GM11168 (cell line): ENCODE measurements around the gene CPNE1.
"Not testable (repeated sequence)": the region's sequence is repeated elsewhere in the genome, so short reads cannot be mapped to it uniquely, and the experiment has no call there.

Experiments
- in situ Hi-C: fragments of 300-500 bp; cut with MboI; formaldehyde crosslinking; loops from one replicate; pipeline ENCODE4 v1.12.0; 2022; ENCODE audit warnings: low sequenced_read_pairs; ENCODE audit not compliant: unreplicated experiment

Gene CPNE1

DNA sequence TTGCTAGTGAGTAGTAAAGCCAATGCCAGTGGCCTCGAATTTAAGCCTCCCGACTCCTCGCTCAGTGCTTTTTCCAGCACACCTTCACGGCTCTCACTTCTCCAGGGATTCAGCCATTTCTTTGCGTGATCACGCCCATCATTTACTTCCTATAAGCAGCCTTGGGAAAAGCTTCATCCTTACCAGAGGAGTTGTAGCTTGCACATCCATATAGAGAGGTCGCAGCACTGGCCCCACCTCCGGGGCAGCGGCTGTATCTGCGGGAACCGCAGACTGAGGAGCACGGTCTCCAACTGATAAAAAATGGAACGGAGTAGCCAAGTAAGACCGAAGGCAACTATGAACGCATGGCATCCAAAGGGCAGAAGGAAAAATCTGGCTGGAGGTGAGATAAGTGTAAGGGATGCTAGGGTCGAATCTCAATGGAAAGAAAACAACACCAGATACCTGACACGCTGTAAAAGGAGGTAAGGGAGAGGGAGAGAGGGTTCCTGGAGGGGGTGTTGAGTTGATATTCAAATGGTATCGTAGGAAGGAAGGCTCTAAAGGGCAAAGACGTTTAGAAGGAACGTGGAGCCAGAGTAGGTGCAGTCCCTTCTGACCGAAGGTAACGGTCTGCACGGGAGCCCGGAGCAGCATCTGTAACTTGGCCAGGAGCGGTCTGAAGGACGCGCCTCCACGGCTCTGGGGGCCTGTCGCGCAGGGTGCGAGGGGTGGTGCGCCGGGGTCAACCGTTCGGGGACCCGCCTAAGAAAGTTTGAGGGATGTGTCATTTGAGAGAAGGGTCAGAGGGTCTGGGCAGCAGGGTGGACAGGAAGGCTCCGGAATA, 33.8 kb upstream of the CPNE1 start:
- in situ Hi-C loops = loop anchor here (10.0 kb wide), 1 partner anchor 234 kb away; no protein-coding TSS in a partner anchor

DNA sequence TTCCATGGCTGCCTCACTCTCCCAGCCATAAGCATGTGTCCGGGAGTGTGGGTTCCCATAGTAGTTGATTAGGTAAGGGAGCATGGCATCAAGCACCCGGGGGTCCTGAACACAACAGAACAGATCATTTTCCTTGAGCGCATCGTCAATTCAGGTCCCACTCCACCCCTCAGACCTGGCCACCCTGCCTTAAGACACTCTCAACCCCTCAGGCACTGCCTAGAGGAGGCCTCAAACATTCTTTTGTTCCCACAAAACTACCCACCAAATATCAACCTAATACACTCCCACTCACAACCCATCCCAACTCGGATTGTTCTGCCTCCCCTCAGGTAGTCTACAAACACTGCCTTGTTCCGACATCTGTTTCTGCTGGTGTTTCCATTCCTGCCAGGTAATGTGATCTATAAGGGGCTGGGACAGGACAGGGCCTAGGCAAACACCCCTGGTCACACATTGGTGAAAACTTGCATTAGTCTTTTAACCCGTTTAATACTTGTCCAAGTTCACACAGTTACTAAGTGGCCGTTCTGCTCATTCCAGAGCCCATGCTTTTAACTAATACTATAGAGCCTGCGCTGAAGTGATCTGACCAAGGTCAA, 33.1 kb upstream of the CPNE1 start:
- in situ Hi-C loops = loop anchor here (10.0 kb wide), 1 partner anchor 233 kb away; no protein-coding TSS in a partner anchor

DNA sequence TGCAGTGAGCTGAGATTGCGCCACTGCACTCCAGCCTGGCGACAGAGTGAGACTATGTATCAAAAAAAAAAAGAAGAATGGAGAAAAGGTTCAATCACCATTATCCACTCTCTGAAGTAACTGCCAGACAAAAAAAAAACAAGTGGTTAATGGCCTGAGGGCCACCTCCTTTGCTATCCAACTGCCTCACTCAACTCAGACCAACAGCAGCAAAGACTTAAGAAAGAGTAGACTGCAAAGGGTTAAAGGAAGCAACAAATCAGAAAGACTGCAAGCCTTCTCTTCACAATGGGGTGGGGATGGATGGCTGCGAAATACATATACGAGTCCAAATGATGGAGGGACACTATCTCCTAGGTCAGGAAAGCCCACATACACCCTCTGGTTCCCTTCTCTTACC, 31.3 kb upstream of the CPNE1 start:
- in situ Hi-C loops = loop anchor here (10.0 kb wide), 1 partner anchor 231 kb away; no protein-coding TSS in a partner anchor

DNA sequence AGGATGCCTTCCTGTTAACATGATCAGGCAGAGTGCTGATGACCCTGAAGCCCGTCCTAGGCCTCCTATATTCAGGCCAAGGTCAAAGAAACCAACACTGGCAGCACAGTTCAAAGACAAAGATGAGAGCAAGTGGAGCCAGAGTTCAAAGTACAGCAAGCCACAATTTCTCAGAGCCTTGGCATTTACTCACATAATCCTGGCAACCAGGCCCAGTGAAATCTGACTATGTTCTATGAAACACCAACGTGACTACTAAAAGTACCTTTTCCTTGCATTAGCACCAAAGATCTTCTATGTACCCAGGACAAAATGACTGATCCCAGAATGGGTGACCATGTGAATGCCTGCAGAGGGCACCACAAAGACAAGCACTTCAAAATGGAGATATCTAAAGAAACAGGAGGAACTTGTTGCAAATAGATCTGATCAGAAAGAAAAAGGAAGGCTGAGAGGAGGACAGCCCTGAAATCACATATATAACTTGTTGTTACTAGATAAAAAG, 30.6 kb upstream of the CPNE1 start:
- in situ Hi-C loops = loop anchor here (10.0 kb wide), 1 partner anchor 230 kb away; no protein-coding TSS in a partner anchor

DNA sequence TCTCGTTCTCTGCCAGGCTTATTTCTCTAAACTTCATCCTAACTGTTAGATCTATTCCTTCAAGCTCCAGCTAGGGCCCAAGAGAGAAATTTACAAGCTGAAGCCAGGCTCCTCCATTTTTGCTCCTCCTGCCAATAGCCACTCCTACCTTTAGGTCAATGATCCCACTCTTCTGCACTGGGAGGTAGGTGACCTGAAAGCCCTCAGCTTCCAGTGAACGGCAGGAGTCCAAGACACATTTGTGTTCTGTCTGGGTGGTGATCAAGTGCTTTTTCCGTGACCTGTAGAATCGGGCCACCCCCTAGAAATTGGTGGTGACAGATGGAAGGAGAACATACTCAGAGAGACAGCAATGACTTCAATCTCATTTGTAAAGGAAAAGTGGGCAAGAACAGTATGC, 25.6 kb upstream of the CPNE1 start:
- in situ Hi-C loops = loop anchor here (10.0 kb wide), 1 partner anchor 225 kb away; no protein-coding TSS in a partner anchor

DNA sequence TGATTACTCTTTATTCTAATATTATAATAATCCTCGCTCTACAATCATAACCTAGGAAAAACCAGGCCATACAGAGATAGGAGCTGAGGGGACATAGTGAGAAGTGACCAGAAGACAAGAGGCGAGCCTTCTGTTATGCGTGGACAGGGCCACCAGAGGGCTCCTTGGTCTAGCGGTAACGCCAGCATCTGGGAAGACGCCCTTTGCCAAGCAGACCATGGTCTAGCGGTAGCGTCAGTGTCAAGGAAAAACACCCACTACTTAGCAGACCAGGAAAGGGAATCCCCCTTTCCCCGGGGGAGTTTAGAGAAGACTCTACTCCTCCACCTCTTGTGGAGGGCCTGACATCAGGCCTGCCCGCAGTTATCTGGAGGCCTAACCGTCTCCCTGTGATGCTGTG, 22.2 kb upstream of the CPNE1 start:
- in situ Hi-C loops = not testable (repeated sequence)

DNA sequence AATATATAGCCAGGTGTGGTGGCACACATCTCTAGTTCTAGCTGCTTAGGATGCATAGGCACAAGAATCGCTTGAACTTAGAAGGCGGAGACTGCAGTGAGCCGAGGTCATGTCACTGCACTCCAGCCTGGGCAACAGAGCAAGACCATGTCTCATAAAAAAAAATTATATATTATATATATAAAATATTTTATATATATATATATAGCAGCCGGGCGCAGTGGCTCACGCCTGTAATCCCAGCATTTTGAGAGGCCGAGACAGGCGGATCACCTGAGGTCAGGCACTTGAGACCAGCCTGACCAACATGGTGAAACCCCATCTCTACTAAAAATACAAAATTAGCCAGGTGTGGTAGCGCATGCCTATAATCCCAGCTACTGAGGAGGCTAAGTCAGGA, 20.7 kb upstream of the CPNE1 start:
- in situ Hi-C loops = not testable (repeated sequence)

DNA sequence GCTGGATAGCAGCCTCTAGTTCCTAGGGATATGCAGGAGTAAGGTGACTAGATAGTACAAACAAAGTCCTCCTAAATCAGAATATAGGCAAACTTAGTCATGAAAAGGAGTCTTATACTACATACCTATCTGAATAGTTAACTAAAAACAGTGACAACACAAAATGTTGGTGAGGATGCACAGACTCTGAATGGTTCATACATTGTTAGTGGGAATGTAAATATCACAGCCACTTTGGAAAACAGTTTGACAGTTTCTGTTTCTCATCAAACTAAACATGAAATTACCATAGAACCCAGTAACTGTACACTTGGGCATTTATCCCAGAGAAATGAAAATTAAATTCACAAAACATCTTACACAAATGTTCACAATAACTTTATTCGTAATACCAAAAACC, 17.3 kb upstream of the CPNE1 start:
- in situ Hi-C loops = no loop called here

DNA sequence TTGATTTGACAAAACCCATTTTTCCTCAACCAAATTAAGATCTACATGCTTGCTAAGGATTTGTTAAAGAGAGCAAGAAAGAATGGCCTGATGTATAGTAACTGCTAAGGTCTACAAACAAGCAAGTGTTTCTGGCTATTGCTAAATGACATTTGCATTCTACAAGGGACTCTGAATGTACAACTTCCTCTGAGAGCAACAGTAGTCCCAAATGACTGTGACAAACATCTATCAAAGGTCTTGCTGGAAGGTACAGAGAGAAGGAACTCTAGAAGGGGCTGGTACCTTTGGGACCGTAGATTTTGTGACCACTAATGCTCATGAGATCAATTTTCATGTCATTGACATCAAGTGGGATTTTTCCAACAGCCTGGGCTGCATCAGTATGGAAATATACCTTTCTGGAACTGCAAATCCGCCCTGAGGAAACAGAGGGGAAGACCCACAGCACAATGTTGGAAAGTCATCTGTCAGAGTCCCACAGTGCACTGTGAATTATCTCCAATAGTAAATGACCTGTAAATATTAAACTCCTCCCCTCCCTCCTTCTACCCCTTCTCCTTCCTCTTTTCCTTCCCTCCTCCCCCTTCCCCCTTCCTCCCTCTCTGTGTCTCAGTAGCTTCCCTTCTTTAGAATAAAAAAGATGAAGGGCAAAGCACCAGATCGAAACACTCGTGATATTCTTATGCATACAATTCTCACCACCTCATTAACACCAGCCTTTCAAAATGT, 15.9 kb upstream of the CPNE1 start:
- in situ Hi-C loops = no loop called here

DNA sequence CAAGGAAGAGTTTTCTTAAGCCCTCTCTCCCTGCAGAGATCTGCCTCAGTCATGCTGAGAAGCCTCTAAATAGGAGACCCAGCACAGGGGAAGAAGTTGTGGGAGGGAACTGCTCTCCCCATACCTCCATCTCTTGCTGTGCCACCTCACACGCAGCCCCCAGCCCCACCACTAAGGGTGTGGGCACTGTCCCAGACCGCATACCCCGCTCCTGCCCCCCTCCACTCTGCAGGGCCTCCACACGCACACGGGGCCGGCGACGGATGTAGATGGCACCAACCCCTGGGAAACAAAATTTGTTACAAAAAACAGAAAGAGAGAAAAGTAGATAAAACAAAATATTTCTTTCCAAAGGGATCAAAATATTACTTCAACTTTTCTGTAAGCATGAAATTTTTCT, 10.2 kb upstream of the CPNE1 start:
- in situ Hi-C loops = no loop called here

DNA sequence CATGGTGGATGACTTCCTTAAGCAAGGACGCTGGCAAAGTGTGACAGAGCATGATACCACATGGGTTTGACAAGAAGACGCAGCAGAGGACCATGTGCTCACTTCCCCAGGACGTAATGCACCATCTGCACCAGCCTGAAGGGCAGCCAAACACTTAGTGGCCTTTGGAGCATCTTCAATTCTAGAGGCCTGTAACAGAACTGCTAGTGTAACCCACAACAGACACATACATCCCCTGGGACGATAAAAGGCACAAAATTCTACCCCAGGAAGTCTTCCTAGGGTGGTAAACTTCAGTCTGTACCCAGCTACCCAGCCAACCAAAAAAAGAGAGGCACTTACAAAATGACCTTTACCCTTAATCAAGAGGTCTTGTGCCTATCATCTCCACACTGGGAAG, 9.2 kb upstream of the CPNE1 start:
- in situ Hi-C loops = no loop called here

DNA sequence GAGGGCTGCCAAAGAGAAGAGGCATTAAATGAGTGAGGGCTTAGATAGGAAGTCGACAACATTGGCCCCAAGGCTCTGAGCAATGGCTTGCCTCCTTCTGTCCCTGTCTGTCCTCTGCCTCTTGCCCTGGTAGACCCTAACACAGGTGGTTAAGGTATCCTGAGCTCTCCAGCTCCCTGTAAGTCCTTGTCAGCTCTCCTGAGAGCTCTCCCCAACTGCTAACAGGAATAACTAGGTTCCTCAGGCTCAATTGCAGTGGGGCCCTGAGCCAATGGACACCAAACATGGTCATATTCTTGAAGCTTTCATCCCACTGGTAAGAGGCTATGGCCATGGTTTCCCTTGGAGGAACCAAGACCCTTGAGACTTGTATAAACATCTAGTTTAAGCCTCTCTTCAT, 5.0 kb upstream of the CPNE1 start:
- in situ Hi-C loops = no loop called here

DNA sequence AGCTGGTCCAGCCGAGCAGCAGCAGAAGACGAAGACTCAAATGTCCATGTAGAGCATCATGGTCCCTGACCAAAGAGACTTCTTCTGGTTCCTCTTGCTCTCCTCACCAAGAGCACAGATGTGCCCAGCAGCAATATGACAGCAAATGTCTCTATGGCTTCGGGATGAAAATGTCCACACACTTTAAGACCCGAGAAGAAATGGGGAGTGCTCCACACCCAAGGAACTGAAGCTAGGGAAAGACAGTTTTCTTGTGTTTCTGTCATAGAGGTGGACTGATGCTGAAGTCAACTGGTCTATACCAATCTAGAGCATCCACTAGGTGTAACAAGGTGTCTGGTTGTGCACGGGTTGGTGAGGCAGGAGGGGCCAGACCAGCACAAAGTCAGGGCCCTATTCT, 4.5 kb upstream of the CPNE1 start:
- in situ Hi-C loops = no loop called here

DNA sequence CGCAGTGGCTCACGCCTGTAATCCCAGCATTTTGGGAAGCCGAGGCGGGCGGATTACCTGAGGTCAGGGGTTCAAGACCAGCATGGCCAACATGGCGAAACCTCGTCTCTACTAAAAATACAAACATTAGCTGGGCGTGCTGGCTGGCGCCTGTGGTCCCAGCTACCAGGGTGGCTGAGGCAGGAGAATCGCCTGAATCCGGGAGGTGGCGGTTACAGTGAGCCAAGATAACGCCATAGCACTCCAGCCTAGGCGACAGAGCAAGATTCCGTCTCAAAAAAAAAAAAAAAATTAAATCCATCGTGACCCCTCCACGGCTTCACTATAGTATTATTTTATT, 1.2 kb upstream of the CPNE1 start:
- in situ Hi-C loops = no loop called here

DNA sequence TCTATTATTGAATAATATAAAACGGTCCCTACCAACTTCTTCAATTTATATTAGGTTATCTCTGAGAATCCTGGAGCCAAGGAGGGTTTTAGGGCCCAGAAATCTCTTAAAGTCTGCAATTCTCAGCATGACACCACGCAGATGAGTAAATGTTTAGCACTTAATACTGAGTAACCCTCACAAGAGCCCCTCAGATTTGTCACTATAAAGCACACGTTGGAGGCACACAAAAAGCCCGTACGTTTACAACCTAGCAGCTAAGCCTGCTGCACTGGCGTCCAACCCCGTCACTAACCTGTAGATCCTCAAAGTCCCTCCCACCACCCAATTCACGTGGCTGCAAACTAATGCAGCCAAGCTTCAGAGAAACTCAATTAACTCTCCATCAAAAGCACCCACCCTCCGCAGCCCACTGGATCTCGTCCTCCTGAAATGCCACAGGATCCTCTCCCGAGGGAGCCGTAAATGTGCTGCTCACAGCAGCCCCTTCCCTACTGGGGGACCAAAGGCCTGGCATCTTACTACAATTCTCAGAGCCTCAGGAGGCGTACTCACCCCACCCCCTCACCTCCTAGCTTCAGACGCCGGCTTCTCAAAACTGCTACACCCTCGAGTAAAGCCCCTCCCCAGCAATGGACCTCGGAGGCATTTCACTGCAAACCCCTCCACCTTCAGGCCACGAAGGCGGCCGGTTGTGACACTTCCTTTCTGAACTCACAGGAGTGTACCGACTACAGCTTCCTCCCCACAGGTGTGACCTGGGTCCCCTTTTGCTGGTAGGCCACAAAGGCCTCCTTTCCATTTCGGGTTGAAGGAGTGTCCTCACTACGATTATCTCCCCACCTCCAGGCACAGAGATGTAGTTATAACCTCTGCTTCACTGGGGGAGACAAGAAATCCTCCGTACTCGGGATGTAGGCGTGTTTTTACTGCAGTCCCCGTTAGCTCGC, 909 bp downstream of the CPNE1 start:
- in situ Hi-C loops = no loop called here

DNA sequence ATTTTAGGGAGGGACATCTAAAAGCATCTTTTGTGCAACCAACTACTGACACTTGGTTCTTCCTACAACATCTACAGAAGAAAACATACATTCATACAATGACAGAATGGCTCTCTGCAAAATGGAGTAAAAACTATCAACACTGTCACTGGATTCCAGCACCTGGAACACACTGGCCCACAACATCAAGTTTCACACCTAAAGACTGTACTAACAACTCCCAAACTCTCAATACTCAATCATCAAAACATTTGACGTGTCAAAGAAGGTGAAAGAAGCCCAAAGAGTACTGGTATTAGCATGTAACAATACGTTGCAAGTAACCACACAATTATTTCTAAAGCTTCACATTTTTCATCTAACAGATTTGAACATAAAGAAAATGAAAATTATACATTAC, 2.1 kb downstream of the CPNE1 start:
- in situ Hi-C loops = no loop called here

DNA sequence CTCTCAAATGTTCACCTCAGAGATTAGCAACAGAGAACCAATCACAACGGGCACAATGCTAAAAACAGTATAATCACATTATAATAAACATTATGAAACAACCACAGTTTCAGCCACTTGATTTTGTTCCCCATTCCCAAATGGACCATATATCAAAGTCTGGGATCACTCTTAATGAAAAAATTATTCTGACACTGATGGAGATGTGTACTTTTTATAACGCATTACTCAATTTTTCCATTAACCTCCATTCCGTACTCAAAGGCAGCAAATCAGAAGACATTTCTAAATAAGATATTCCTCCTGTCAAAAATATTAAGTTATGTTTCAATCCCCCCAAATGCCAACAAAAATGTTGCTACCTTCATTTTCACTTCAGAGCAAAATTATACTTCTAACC, 2.8 kb downstream of the CPNE1 start:
- in situ Hi-C loops = no loop called here

DNA sequence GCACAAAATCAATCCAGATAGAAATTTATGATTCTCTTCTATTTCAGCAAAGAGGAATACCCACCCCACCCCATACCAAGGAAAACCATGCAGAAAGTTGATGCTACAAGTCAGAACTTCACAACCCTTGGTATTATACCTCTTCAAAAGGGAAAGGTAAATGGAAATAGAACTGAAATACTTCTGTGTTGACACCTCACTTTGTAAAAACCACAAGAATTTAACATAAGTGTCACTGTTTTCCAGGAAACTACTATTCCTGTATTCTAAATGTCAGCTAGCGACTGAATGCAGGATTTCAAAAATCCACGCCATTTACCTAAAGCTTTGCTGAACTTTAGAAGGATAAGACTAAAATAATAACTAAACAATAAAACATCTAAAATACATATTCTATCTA, 3.6 kb downstream of the CPNE1 start:
- in situ Hi-C loops = no loop called here

DNA sequence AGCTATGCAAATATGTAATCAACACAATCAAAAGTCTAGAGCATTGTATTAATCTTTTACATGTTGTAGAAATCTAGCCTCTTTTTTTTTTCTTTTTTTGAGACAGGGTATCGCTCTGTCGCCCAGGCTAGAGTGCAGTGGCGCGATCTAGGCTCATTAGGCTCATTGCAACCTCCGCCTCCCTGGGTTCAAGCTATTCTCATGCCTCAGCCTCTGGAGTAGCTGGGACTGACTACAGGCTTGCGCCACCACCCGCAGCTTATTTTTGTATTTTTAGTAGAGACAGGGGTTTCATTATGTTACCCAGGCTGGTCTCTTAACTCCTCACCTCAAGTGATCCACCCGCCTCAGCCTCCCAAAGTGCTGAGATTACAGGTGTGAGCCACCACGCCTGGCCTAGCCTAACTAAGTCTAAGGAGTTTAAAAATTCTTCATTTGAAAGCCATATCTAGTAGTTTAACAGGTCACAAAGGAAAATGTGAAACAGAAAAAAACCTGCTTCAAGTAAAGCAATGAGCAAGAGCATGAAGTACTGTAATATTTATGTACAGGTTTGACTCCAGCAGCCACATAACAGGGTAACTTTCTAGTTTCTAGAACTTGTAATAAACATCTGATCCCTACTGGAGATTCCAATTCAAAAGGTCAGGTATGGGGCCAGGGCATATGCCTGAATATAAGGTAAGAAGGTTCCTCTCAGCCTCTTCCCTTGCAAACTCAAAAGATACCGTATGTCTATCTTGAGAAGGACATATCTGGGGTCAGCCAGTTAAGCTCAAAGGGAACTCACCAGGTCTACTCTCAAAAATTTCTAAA, 4.4 kb downstream of the CPNE1 start:
- in situ Hi-C loops = no loop called here
